OCI-LY1 (cell line): ENCODE results near the gene FAM240A.
"Not testable (repeated sequence)": the region's sequence is repeated elsewhere in the genome, so short reads cannot be mapped to it uniquely, and the experiment has no call there.

Experiments used
- EZH2 ChIP-seq: fragments of 200-600 bp; sonication (generic), shearing (Covaris generic); IDR thresholded peaks from 2 replicates; pipeline ENCODE4 v1.8.0; 2017; ENCODE audit warnings: borderline replicate concordance, mixed run types, mild to moderate bottlenecking, antibody characterized with exemption, low read length, moderate library complexity, mixed read lengths
- TF ChIP-seq, protein P1 (sequence below): fragments of 200-600 bp; sonication (generic), shearing (Covaris generic); IDR thresholded peaks from 2 replicates; pipeline ENCODE4 v1.5.1; 2017; ENCODE audit warnings: mild to moderate bottlenecking, antibody characterized with exemption, low read length, moderate library complexity, mixed read lengths

DNA sequence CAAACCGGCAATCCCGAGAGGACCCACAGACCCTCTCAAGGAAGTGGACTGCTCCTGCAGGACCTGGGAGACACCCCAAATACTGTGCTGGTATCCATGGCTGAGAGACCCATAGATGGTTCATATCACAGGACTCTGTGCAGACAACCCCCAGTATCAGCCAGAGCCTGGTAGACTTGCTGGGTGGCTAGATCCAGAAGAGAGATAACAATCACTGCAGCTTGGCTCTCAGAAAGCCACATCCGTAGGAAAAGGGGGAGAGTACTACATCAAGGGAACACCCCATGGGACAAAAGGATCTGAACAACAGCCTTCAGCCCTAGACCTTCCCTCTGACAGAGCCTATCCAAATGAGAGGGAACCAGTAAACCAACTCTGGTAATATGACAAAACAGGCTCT lies 25.1 kb upstream of the FAM240A start:
- TF ChIP-seq, protein P1, sequence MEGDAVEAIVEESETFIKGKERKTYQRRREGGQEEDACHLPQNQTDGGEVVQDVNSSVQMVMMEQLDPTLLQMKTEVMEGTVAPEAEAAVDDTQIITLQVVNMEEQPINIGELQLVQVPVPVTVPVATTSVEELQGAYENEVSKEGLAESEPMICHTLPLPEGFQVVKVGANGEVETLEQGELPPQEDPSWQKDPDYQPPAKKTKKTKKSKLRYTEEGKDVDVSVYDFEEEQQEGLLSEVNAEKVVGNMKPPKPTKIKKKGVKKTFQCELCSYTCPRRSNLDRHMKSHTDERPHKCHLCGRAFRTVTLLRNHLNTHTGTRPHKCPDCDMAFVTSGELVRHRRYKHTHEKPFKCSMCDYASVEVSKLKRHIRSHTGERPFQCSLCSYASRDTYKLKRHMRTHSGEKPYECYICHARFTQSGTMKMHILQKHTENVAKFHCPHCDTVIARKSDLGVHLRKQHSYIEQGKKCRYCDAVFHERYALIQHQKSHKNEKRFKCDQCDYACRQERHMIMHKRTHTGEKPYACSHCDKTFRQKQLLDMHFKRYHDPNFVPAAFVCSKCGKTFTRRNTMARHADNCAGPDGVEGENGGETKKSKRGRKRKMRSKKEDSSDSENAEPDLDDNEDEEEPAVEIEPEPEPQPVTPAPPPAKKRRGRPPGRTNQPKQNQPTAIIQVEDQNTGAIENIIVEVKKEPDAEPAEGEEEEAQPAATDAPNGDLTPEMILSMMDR = not testable (repeated sequence)
- TF ChIP-seq EZH2 = not testable (repeated sequence)
